Measurements from ENCODE around the gene LRPAP1. TPM values are rescaled to one million over a fixed set of nuclear protein-coding genes. Genes with fewer than 3 reads are reported as not detected.

Gene LRPAP1
- total RNA-seq, 1 experiment from 2014 or later: 257 TPM

DNA sequence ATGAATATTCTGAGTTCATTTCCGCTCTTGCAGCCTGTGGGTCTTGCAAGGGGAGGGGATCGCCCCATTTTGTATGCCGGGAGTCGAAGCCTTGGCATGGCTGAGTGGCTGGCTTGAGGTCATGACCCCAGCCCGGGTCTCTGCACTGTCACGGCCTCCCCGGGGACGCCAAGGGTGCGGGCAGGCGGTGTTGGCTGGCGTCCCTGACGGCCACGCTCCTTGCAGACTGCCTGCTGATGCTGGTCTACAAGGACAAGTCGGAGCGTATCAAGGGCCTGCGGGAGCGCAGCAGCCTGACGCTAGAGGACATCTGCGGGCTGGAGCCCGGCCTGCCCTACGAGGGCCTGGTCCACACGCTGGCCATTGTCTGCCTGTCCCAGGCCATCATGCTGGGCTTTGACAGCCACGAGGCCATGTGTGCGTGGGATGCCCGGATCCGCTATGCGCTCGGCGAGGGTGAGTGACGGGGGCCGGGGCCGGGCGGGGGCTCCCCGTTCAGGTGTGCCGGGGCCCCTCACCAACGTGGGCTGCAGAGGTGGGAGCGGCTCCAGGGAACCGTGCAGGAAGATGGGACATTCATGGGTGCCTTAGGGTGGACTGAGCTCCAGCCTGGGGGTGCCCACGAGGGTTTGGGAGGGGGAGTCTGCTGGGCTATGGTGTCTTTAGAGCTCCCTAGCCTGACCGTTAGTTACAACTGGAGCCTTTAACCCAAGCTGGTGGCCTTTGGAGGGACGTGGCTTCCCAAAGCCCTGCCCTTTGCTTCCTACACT lies 58.9 kb downstream of the LRPAP1 start:
- no peak for DNase-seq (ENCODE audit: low spot score)

DNA sequence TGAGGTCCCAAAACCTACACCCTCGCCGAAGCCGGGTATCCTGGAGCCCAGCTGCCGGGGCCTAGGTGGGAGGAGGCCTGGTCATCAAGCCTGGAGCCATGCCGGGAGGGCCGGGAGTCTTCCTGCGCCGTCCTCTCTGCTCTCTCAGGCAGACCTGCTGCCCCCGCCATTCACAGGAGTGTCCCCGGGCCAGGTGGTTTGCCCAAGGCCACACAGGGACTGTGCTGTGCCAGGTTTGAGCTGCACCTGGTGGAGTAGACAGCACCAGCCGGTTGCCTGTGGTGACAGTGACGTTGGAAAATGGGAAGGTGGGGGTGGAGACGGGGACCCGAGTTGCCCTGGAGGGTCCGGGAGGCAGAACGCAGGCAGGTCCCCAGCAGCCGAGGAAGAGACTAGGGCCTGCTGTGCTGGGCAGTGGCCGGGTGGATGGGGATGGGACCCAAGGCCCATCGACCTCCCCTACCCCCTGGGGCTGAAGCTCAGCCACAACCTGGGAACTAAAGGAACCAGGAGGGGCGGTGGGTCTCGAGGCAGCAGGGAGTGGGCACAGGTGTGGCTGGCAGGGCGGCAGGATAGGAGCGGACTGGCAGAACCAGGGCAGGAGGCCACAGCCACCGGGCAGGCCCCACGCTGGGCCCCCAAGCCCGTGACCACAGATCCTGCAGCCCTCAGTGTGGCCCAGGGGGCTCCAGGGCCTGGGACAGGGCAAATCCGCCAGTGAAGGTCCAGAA lies 59.6 kb downstream of the LRPAP1 start:
- no peak for DNase-seq (ENCODE audit: low spot score)

DNA sequence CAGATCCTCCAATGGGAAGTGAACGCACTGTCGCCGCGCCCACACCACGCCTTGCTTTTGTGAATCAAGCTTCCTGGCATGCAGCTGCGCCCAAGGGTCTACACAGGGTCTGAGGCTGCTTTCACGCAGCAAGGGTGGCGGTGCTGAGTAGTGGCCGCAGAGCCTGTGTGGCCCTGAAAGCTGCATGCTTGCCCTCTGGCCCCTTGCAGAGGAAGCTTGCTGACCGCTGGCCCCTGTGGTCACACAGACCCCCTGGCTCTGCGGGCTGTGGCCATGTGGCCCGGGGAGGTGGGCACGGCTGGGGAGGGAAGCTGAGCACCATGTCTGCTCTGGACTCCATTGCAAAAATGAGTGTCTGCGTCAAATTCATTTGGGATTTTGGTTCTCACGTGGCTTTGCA lies 60.3 kb downstream of the LRPAP1 start:
- no peak for DNase-seq (ENCODE audit: low spot score)

DNA sequence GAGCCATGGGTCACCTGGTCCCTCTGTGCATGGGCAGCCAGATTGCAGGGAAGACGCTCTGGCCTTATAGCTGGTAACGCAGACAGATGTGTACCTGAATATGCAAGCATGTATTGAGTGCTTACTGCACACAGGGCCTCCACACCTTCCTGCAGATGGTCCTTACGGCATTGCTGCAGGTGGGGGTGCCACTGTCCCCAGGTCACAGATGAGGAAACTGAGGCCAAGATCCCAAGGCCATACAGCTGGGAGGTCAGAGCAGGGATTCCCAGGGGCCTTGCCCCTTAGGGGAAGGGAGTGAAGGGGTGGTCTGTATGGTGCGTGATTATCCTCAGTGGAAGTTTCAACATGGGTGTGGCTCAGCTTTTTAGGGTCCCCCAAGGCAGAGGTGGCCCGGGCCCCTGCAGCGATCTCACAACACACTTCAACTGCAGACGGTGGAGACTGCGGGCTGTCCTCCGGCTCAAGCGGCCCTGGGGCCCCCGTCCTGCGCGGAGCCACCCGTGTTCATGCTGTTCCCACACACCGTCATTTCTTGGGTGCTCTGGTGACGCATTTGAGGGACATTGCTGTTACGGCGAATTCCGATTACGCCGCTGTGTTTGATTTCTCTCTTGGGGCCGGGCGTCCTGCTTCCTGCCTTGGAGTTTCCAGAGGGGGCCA lies 61.0 kb downstream of the LRPAP1 start:
- no peak for DNase-seq (ENCODE audit: low spot score)

DNA sequence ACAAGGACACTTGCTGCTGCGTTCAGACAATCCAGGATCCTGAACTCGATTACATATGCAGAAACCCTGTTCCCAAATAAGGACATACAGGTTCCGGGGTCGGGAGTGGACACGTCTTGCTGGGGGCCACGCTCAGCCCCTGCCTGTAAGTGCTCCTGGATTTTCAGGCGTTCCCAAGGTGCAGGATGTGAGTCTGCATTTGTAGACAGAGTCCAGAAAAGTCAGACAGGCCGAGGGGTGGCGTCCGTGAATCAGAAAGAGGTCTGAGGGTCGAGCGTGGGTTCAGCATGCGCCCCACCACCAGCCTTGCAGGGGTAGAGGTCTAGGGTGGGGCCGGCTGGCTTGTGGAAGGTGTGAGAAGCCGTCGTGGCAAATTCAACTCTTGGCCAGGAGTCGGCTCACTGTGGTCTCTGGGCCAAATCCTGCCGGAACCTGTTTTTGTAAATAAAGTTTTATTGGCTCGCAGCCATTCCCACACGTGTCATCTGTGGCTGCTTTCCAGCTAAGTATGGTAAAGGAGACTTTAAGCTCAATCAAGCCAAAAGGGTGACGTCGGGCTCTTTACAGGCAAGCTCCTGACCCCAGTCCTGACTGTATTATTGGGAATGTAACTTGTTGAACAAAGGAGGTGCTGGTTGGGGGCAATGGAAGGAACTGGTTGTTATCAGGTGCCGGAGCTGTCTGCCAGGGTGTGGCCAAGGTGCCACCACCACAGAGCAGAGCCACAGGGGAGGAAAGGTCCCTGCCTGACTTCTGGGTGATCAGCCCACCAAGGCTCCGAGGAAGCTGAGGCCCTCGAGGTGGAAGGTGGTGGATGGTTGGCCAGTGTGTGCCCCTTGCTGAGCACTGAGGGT lies 61.8 kb downstream of the LRPAP1 start:
- DNase-seq (ENCODE audit: low spot score): peak; percentile 45

DNA sequence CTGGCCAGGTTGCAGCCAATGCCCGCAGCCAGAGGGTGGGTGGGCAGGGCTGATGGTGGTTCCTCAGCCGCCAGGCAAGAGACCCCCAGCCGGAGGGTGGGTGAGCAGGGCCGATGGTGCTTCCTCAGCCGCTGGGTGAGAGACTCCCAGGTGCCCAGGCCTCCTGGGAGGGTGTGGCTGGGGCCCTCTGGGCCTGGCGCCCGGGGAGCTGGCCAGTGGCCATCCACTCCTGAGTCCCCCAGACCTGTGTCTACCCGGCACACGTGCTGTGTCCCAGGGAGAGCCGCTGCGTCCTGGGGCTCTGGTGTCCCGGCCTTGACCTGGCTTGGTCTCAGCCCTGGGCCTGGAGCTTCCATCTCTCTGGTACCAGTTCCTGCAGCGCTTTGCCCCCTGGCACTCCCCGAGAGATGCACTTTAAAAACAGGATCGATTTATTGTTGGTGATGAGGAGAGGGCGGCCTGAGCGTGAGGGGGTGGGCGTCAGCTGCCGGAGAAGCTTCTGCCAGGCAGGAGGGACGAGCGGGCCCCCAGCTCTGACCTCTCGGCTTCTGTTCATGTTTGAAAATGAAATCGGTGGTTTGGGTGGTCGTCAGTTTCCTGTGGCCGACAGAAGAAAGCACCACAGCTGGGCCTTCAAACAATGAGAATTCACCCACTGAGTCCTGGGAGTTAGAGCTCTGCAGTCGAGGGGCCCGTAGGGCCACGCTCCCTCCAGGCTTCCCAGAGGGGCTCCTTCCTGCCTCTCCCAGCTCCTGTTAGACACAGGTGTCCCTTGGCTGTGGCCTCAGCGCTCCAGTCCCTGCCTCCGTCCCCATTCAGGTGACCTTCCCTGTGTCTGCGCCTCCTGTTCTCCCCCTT lies 62.6 kb downstream of the LRPAP1 start:
- DNase-seq (ENCODE audit: low spot score): no peak

DNA sequence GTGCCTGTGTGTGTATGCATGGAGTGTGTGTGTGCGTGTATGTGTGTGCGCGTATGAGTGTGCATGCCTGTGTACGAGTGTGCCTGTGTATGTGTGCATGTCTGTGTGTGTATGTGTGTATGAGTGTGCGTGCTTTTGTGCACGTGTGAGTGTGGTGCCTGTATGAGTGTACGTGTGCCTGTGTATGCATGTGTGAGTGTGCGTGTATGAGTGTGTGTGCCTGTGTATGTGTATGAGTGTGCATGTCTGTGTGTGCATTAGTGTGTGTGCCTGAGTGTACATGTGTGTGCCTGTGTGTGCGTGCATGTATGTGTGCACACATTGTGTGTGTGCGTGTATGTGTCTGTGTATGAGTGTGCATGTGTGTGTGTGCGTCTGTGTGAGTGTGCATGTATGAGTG lies 63.4 kb downstream of the LRPAP1 start:
- no peak for DNase-seq (ENCODE audit: low spot score)

DNA sequence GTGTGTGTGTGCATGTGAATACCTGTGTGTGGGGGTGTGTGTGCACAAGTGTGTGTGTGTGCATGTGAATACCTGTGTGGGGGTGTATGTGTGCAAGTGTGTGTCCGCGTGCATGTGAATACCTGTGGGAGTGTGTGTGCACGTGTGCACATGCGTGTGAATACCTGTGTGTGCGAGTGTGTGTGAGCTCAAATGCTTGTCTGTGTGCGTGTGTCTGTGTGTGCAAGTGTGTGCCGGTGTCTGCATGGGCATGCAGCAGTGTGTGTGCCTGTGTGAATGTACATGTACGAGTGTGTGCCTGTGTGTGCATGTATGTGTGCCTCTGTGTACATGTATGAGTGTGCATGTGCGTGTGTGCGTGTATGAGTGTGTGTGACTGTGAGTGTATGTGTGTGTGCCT lies 64.1 kb downstream of the LRPAP1 start:
- DNase-seq (ENCODE audit: low spot score): no peak

DNA sequence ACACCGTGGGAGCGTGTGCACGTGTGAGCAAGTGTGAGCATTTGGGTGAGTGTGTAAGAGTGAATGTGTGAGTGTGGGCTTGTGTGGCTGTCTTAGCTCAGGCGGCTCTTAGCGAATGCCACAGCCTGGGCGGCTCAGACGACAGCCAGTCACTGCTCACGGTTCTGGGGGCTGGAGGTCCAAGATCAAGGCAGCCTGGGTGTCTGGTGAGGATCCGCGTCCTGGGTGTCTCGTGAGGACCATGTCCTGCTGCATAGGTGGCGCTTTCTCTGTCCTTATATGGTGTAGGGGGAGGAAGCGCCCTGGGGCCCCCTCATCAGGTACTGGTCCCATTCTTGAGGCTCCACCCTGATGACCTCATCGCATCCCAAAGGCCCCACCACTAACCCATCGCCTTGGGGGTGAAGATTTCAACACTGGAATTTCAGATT lies 64.6 kb downstream of the LRPAP1 start:
- no peak for DNase-seq (ENCODE audit: low spot score)

DNA sequence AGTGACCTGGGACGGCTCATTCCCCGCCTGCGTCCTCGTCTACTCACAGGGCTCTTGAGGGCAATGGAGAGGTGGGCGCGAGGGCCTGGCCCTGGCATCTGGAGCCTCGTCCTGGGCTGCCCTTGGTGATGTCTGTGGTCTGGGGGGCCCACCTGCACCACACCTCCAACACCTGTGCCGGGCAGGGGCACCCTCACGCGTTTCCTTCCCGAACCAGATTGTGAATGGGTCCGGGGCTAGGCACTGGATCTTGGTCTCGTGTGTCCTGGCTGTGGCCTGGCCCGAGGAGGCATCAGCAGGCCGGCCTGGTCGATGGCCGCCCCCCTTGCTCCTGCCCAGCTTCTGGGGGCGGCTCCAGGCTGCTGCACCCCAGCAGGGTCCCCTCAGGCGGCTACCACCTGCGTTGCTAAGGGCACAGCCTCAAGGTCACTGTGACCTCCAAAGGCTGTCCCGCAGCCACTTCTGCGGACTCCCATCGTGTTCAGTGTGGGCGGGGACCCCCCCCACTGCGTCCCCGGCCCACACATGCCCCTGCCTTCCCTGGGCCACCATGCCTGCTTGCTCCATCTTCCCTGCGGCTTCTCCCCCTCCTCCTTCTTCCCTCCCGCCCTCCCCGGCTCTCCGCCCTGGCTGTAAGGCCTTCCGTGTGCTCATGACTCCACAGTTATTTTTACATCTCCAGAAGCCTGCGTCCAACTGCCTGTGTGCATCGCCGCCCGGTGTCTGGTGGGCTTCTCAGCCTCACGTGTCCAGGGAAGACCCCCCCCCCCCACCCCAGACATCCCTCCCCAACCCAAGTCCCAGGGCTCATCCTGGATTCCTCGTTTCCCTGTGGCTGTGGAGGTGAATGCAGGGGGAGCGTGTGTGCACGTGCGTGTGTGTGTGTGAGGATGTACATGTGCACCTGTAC lies 65.3 kb downstream of the LRPAP1 start:
- no peak for DNase-seq (ENCODE audit: low spot score)

DNA sequence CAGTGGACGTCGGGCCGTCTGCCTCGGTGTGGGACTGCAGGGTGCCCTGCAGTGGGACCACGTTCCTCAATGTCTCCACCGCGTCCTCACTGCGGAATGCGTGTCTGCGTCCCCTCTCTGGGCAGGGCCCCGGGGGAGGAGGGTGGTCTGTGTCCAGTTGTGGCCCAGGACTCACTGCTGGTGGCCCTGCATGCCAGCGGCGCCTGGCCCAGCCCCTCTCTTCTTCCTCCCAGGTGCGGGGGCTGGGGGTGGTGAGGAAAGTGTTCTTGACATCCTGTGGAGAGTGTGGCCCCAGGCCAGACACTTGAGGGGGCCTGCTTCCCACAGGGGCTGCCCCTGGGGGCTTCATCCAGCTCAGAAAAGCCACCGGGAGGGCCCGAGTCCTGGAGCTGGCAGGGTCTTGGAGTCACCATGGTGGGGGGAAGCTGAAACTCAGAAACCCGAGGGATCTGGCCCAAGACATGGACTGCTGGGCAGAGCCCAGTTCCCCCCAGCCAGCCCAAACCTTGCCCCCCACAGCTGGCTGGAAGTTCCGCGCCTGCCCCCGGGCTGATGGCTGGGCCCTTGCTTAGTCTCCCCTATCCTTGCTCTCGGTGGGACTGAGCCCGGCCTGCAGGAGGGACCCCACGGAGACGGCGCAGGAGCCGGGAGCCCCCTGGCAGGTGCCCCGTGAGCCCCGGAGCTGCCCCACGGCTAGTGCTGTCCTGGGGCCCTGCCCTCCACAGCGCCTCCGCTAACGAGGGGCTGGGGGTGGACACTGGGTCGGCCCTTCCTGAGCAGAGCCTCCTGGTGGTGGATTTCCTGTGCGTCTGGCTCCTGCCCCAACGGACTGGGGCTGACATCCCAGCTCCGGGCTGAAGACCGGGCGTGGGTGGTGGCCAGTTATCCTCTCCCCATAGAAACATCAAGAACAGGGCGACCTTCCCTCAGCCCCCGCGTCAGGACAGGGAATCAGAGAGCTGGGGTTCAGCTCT lies 66.2 kb downstream of the LRPAP1 start:
- DNase-seq (ENCODE audit: low spot score): no peak

DNA sequence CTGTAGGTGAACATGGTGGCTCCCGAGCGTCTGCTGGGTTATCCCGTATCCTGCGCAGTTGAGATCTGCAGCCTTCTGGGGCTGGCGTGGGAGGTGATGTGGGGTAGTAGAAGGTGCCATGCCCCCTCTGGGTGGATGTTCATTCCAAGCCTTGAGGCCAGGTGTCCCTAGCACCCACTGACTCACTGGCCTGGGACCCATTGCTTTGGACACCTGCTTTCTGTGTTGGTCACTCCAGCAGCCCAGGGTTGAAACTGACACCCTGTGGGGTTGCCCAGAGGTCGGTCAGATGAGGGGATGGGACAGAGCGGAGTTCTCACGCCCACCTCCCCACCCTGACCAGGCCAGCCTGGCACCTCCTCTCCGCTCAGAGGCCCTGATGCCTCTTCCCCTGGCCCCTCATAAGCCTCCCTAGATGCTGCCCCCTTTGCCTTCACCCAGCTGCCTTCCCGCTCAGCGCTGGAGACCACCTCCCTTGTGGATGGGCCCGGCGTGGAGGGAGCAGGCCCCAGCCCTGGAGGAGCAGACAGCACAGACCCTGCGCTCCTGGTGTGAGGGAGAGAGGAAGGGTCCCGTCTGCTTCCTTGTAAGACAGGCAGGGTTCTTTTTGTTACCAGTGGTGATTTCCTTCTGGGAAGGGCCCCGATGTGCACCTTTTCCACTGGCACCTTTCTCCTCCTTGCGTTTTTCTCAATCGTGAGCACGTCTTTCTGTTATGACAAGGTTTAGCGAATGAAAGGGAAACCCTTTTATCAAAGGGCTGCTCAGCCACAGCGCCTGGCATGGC lies 67.1 kb downstream of the LRPAP1 start:
- DNase-seq (ENCODE audit: low spot score): no peak

DNA sequence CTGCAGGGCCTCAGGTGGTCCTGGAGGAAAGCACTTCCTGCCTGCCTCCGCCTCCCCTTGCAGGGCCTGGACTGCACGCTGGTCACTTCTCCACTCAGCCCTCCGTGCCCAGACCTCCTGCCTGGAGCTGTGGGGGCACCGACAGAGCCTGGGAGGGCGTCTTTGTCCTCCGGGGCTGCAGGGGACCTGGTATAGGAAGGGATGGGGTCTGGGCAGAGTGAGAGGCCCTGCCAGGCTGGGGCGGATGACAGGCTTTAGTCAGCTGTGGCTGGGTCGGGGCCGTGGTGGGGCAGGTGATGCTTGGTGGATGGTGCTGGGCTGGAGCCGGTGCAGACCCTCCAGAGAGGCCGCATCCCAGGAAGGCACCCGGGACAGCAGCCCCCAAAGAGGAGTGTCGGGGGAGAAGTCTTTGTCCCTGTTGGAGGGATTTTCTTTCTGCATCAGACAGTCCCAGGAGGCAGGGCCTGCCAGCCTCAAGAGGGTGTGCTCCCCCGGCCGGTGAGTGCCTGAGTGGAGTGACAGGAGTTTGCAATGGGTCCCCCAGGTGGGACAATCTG lies 67.8 kb downstream of the LRPAP1 start:
- no peak for DNase-seq (ENCODE audit: low spot score)

DNA sequence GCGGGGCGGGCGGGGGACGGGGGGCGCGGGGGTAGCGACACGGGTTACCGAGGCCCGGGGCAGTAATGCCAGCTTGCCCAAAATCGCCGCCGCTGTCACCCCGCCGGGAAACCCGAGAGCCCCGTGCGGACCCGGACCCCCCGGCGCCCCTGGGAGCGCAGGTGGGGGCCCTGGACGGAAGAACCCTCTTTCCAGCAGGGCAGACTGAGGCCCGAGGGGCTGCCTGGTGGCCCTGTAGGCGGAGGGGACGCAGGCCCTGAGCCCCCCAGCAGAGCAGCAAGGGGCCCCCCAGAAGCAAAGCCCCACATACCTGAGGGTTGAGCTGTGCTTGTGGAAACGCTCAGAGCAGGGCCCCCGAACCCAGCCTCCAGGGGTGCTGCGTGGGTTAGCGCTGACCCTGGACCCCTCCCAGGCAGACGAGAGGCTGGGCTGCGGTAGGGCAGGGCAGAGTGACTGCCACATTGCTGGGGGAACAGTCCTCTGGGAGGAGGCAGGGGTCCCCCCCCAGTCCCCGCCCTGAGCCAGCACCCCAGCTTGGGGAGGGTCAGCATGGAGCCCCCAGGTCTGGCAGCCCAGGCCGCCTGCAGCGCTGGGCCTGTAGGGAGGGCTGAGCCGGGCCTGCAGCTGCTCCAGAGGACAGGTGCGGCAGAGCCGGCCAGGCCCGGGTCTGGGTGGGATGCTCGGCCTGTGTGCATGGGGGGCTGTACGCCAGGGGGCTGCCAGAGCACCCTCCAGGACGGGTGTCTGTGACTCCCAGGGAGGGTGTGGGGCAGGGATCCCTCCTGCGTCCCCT lies 68.5 kb downstream of the LRPAP1 start:
- no peak for DNase-seq (ENCODE audit: low spot score)

DNA sequence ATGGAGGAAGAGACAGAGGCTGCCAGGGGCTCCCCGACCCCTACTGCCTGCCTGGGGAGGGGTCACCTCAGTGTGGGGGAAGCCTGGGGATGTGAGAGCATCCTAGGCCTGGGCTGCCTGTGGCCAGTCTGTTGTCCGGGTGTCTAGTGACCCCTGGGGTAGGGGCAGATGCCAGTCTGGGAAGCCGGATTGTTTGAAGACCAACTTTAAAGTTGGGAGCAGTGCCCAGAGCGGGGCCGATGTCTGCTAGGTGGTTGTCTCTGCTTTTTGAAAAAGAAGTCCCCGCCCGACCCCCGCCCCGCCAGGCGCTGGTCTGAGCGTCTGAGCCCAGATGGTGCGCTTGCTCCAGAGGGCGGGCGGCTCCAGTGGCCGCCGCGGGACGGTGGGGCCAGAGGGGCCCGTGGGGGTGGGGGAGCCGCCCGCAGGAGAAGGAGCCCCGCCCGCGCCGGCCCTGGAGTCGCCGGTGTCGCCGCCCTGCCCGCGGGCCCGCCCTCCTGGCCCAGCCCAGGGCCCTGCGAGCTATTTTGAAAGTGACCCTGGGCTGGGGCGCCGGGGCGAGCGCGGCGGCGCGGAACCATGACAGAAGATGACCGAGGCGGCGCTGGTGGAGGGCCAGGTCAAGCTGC lies 69.3 kb downstream of the LRPAP1 start, which contains the start of gene DOK7:
Gene DOK7 (plus strand): TSS at position 517 of the 626 bp plus-strand sequence. CDS start 70 bp downstream, at position 587.
- no peak for DNase-seq (ENCODE audit: low spot score)

DNA sequence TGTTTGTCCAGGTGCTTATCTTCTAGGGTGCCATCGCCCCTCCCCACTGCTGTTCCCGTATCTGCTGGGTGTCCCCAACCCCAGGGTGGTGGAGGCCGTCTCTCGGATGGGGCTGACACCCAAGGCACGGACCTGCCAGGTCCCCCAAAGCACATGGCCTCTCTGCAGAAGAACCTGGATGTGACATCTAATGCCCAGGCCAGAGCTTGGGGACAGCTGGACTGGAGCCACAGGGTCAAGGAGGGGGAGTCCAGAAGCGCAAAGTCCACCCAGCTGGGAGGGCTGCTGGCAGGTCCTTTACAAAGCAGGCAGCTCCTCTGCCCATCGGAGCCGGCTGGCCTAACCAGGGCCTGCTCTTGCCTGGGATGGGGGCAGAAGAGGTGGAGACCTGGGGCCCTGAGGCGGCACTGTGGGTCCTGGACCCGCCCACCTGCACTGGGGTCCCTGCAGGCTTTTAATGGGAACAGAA lies 69.9 kb downstream of the LRPAP1 start:
- no peak for DNase-seq (ENCODE audit: low spot score)
